ENCODE results near the gene EN2. TPM values are rescaled to one million over a fixed set of nuclear protein-coding genes. Genes with fewer than 3 reads are reported as not detected.

EN2 gene
- total RNA-seq, 1 experiment from 2014 or later, result 2.2 TPM

GRCh38 chr7:155456738-155457543 is 988 bp upstream of the EN2 start:
- peak; percentile 93 for DNase-seq (ENCODE audit: low read depth, low spot score)
- in situ Hi-C loops (cut with HindIII; ENCODE audit: low pct_unique_long_range_greater_than_20kb, low sequenced_read_pairs), result no loop called here

DNA sequence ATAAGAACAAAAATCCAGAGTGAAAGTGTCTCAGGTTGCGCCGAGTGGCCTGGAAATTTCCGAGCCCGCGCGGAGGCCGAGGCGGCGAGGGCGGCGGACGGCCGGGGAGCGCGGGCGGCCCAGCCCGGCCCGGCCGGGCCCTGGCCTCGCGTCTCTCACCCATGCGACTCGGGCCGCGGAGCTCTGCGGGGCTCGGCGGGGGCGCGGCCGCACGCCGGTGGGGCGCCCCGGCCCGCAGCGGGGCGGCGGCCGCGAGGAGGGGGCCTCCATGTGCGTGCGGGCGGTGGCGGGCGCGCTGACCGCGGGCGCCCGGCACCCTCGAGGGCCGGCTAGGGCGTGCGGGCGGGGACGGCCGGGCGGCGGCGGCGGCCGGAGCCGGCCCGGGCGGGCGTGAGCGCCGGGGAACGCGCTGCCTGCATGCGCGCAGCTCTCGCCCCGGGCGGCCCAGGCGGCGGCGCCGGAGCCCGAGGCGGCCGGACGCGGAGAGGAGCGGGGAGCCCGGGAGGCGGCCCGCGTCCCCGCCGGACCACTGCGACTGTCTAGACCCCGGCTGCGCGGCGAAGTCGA is 302 bp upstream of the EN2 start:
- in situ Hi-C loops (cut with HindIII; ENCODE audit: low pct_unique_long_range_greater_than_20kb, low sequenced_read_pairs), result no loop called here
- DNase-seq (ENCODE audit: low read depth, low spot score), result no peak

- DNase-seq (ENCODE audit: low read depth, low spot score), result no peak
- in situ Hi-C loops (cut with HindIII; ENCODE audit: low pct_unique_long_range_greater_than_20kb, low sequenced_read_pairs), result no loop called here
Observed at GRCh38 chr7:155458878-155459699, 1.2 kb downstream of the EN2 start.

DNA sequence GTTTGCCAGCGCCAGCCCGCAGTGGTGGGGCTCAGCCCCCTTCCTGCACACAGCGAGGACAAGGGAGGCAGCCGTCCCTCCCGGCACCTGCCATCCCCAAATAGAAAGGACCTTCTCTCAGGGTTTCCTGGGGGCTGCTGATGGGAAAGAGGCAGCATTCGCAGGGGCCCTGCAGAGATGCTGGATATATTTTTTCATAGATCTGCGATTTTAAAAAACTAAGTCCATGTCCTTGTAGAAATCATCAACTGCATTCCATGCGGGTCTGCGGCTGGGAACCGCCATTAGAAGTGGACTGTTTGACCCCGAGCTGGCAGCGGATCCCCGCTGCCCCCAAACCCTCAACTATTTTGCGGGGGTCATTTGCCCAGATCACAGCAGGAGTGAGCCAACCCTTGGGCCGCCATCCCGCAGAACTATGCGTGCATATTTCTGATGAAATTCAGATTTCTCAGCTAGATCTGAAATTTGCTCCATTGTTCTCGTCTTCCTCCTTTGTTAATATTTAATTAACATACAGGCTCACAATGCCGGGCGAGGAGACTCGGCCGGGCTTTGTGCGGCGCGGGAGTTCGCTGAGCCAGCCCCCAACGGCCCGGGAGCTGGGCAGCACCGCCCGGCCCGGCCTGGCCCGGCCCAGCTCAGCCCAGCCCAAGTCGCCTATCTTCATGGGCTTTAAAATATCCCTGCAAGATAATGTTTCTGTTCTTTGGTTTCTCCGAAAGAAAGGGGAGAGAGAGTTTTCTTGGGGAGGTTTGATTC is 2.0 kb downstream of the EN2 start:
- DNase-seq (ENCODE audit: low read depth, low spot score), result no peak
- in situ Hi-C loops (cut with HindIII; ENCODE audit: low pct_unique_long_range_greater_than_20kb, low sequenced_read_pairs), result no loop called here

DNA sequence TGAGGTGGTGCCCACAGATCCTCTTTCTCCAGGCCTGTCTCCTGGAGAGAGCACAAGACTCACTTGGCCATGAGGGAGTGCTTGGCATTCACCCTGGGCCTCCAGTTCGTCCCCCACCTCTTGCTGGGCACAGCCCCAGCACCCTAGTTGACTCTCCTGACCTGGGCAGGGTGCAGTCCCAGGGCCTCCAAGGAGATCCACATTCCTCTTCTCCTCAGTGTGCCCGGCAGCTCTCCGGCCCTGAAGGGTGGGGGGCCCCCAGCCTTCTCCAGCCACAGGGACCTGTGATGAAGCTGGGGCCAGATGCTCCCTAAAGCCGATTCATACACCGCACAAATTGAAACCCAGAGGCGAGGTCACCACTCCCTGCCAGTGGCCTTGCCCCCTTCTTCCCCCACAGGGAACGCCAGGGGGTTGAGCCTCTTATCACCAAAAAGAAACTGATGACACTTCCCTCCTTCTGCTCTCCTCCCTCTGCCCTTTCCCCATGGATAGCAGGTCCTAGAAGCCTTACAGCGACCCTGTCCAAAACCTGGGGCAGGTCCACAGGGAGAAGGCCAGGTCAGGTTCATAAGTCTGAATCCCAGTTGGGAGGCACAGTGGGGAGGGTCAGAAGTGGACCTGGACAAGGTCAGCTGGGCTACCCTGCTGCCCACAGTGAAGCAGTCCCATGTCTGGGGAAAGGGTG is 3.1 kb downstream of the EN2 start:
- in situ Hi-C loops (cut with HindIII; ENCODE audit: low pct_unique_long_range_greater_than_20kb, low sequenced_read_pairs), result no loop called here
- no peak for DNase-seq (ENCODE audit: low read depth, low spot score)

- in situ Hi-C loops (cut with HindIII; ENCODE audit: low pct_unique_long_range_greater_than_20kb, low sequenced_read_pairs), result no loop called here
- no peak for DNase-seq (ENCODE audit: low read depth, low spot score)
Observed at GRCh38 chr7:155461631-155462030, 3.7 kb downstream of the EN2 start.

DNA sequence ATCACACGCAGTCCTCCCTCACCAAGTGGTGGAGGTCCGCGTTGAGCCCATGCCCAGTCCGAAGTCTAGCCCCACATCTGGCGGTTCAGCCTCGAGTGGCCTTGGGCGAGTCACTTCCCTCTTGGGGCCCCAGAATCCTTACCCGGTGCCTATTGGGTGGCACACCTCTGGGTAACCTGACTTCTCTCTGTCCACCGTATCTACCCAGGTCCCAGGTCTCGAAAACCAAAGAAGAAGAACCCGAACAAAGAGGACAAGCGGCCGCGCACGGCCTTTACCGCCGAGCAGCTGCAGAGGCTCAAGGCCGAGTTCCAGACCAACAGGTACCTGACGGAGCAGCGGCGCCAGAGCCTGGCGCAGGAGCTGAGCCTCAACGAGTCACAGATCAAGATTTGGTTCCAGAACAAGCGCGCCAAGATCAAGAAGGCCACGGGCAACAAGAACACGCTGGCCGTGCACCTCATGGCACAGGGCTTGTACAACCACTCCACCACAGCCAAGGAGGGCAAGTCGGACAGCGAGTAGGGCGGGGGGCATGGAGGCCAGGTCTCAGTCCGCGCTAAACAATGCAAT is 4.3 kb downstream of the EN2 start:
- in situ Hi-C loops (cut with HindIII; ENCODE audit: low pct_unique_long_range_greater_than_20kb, low sequenced_read_pairs), result no loop called here
- no peak for DNase-seq (ENCODE audit: low read depth, low spot score)

DNA sequence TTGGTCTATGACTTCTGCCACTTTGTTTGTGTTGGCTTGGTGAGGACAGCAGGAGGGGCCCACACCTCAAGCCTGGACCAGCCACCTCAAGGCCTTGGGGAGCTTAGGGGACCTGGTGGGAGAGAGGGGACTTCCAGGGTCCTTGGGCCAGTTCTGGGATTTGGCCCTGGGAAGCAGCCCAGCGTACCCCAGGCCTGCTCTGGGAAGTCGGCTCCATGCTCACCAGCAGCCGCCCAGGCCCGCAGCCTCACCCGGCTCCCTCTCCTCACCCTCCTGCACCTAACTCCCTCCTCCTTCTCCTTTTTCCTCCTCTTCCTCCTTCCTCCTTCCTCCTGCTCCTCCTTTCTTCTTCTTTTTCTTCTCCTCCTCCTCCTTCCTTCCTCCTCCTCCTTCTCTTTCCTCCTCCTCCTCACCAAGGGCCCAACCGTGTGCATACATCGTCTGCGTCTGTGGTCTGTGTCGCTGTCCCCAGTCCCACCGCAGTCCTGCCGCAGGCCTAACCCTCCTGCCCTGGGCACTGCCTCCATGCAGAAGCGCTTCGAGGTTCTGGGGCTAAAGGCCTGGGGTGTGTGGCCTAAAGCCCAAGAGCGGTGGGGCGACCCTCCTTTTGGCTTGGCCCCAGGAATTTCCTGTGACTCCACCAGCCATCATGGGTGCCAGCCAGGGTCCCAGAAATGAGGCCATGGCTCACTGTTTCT is 5.3 kb downstream of the EN2 start:
- in situ Hi-C loops (cut with HindIII; ENCODE audit: low pct_unique_long_range_greater_than_20kb, low sequenced_read_pairs), result no loop called here

GRCh38 chr7:155464183-155464582 is 6.3 kb downstream of the EN2 start:
- peak; percentile 32 for DNase-seq (ENCODE audit: low read depth, low spot score)
- in situ Hi-C loops (cut with HindIII; ENCODE audit: low pct_unique_long_range_greater_than_20kb, low sequenced_read_pairs), result no loop called here

More for the DNA sequence above, 5.3 kb downstream of the EN2 start:
- no peak for DNase-seq (ENCODE audit: low read depth, low spot score)

- DNase-seq (ENCODE audit: low read depth, low spot score), result no peak
- in situ Hi-C loops (cut with HindIII; ENCODE audit: low pct_unique_long_range_greater_than_20kb, low sequenced_read_pairs), result no loop called here
Observed at GRCh38 chr7:155464948-155465739, 7.2 kb downstream of the EN2 start.

DNA sequence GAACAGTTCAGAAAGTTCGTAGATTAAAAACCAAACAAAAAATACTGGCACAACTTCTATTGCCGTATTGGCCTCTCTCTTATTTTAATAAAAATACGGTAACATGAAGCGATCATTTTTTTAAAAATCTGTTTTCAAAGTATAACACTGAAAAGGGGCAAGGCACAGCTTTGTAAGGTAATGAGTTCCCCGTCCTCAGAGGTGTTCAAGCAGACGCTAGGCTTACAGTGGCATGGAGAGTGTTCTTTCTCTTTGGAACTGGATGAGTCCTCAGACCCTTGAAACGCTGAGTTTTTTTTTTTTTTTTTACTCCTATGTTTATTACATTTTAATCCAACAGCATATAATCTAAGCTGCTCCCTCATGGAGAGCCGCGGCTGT is 7.8 kb downstream of the EN2 start:
- in situ Hi-C loops (cut with HindIII; ENCODE audit: low pct_unique_long_range_greater_than_20kb, low sequenced_read_pairs), result no loop called here
- DNase-seq (ENCODE audit: low read depth, low spot score), result no peak

DNA sequence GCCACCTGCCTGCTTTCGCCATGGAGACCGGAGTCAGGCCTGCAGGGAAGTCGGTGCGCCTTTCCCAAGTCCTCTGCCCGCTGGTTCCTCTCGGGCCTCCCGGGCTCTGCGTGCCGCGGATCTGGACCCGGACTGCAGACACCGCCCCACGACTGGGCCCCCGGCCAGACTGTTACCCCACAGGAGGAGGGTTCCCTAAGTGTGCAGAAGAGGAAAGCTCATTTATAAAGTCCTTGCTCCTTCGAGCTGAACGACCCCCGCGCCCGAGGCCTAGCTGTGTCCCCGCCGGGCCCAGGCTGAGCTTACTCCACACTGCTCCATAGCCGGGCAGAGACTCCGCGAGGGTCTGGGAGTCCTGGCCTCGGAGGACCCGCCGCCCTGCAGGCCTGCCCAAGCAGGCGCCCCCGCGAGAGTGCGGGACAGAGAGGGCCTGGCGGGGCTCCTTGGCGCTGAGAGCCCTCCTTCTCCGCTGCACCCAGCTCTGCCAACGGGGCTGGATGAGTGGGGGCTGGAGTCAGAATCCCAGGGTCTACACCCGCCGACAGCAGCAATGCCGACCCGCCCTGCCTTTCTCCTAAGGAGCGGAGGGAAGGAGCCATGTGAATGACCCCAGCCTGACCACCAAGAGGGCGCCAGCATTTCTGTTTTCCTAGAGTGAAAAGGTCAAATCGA is 8.3 kb downstream of the EN2 start:
- no peak for DNase-seq (ENCODE audit: low read depth, low spot score)
- in situ Hi-C loops (cut with HindIII; ENCODE audit: low pct_unique_long_range_greater_than_20kb, low sequenced_read_pairs), result no loop called here

- in situ Hi-C loops (cut with HindIII; ENCODE audit: low pct_unique_long_range_greater_than_20kb, low sequenced_read_pairs), result no loop called here
- no peak for DNase-seq (ENCODE audit: low read depth, low spot score)
Observed at GRCh38 chr7:155466814-155467733, 9.1 kb downstream of the EN2 start.

All from SK-MEL-5 (cell line).